GM12873 (cell line): ENCODE data around the gene TLCD3B.

Experiments used
- TF ChIP-seq, protein P1 (sequence below): IDR thresholded peaks from 2 replicates; pipeline ENCODE4 v1.5.1; 2012; ENCODE audit warnings: low read depth, mild to moderate bottlenecking, moderate library complexity, low read length, control low read depth; ENCODE audit not compliant: insufficient read depth; ENCODE audit errors: missing control alignments

Gene TLCD3B

DNA sequence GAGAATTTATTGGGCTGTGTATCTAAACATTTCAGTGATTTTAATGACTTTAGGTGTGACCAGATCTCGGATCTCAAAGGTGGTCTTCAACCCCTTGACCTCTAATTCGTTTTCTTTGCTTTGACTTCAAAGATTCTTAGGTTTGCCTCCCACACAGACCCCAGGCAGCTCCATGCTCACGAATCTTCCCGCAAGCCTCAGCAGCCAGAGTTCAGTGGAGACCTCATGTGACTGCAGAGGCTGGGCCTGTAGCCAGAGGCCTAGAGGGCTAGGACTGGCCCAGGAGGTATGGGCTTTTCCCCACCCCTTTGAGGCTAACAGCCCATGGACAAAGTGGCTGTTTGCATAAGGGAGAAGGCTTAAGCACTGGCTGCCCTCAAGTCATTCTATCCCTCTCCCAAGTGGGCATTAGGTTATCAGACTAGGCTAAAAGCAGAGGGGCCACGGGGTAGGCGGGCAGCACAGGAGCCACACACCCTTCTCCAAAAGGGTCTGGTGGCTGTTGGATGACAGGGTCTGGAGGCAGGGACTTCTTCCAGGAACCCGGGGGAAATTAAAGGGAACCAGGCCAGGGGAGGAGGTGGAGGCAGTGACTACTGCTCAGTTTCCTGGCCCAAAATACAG lies 38.6 kb downstream of the TLCD3B start:
- TF ChIP-seq, protein P1, sequence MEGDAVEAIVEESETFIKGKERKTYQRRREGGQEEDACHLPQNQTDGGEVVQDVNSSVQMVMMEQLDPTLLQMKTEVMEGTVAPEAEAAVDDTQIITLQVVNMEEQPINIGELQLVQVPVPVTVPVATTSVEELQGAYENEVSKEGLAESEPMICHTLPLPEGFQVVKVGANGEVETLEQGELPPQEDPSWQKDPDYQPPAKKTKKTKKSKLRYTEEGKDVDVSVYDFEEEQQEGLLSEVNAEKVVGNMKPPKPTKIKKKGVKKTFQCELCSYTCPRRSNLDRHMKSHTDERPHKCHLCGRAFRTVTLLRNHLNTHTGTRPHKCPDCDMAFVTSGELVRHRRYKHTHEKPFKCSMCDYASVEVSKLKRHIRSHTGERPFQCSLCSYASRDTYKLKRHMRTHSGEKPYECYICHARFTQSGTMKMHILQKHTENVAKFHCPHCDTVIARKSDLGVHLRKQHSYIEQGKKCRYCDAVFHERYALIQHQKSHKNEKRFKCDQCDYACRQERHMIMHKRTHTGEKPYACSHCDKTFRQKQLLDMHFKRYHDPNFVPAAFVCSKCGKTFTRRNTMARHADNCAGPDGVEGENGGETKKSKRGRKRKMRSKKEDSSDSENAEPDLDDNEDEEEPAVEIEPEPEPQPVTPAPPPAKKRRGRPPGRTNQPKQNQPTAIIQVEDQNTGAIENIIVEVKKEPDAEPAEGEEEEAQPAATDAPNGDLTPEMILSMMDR: no peak

DNA sequence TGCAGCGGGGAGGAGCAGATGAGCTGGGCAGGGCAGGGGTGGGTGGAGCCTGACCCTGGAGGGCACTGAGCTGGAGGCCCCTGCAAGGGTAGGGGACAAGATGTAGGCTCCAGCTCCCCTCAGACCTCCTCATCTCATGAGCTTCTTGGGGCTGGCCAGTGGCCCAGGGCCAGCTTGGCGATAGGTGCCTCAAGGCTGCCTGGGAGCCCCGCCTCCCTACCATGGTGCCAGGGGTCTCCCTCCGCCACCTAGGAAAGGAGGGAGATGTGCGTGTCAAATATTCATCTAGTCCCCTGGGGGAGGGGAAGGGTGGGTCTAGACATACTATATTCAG lies 39.5 kb downstream of the TLCD3B start:
- TF ChIP-seq, protein P1: no peak

DNA sequence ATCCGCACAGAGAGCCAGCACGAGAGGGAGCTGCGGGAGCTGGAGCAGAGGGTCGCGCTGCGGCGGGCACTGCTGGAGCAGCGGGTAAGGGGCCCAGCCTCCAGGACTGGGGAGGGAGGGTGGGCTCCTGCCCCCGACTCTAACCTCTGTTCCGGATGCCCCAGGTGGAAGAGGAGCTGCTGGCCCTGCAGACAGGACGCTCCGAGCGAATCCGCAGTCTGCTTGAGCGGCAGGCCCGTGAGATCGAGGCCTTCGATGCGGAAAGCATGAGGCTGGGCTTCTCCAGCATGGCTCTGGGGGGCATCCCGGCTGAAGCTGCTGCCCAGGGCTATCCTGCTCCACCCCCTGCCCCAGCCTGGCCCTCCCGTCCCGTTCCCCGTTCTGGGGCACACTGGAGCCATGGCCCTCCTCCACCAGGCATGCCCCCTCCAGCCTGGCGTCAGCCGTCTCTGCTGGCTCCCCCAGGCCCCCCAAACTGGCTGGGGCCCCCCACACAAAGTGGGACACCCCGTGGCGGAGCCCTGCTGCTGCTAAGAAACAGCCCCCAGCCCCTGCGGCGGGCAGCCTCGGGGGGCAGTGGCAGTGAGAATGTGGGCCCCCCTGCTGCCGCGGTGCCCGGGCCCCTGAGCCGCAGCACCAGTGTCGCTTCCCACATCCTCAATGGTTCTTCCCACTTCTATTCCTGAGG lies 40.0 kb downstream of the TLCD3B start:
- TF ChIP-seq, protein P1: no peak

DNA sequence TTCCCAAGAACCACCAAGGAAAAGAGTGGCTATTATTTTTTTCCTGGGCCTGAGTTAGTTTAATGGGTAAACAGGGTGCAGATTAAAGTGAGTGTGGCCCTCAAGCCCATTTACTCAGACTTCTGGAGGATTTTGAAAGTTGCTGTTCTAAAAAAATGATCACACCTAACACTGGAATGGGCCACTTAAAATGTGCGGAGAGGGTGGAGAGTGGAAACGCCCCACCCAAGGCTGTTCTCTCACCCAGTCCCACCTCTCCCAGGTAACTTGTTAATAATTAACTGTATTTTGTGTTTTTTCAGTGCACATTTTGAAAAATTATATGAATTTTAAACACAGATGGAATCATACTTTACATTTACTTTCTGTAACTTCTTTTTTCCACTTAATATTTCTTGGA lies 41.0 kb downstream of the TLCD3B start:
- TF ChIP-seq, protein P1: no peak

DNA sequence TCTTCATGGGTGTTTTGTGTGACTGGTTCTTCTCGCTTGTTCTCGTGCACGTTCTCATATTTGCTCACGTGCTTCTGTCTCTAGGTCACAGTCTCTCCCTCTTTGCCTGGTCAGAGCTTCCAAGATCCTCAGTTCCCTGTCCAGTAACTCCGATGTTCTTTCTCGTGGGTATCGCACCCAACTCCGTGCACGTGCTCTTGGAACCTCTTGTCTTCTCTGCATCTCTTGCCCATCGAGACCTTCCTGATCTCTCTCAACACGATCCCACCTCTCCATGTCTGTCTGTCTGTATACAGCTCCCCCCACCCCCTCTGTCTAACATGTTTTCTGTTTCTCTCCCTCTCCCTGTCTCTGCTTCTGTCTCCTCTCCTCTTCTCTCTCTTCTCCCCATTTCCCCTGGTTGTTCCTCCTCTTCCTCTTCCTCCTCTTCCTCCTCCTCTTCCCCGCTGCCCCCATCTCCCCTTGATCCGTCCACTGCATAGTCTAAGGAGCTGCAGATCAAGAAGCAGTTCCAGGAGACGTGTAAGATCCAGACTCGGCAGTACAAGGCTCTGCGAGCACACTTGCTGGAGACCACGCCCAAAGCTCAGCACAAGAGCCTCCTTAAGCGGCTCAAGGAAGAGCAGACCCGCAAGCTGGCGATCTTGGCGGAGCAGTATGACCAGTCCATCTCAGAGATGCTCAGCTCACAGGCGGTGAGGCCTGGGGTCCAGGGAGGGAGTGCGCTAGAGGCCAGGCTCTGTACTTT lies 41.8 kb downstream of the TLCD3B start:
- TF ChIP-seq, protein P1: no peak

DNA sequence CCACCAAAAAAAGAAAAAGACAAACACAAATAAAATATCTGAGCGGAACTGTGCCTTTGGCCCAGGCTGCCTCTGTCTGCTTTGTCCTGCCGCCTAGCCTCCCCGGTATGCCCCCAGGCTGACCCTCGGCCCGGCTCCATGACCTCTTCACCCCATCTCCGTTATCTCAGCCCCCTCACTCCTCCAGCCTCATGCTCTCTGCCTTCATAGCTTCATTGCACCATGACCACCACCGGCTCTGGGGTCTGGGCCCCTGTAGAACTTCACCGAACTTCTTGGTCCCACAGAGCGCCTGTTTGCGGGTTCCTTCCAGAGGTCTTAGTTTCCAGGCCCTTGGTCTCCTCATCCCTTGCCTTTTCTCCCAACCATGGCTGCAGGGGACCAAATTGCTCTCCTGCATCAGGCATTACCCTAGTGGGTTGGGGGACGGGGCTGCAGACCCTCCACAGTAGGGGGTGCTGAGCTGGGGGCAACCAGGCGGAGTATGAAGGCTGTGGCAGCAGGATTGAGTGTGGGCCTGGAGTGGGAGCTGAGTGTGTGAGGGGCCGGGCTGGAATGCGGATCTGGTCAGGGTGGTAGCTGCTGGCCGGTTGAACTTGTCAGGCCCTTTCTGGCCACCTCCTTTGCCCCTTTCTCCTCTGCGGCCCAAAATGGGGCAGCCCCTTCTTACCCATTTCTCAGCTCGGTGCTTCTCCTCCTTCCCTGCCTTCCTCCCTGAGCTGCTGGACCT lies 42.6 kb downstream of the TLCD3B start:
- TF ChIP-seq, protein P1: no peak
